Lung (tissue), 12 donors: ENCODE results near the gene OPA1. TPM values are rescaled to one million over a fixed set of nuclear protein-coding genes. Genes with fewer than 3 reads are reported as not detected.

Experiments
- ATAC-seq: fragments of 200-7000 bp; cut with Tn5 transposase; one replicate; pipeline ENCODE4 v1.9.1; 2020; ENCODE audit warnings: moderate number of reproducible peaks; ENCODE audit not compliant: insufficient read depth, low FRiP score
- DNase-seq, 3 donors: peaks; one replicate each; pipeline ENCODE4 v3.0.0-alpha.2; 2013 to 2017
- H3K27ac ChIP-seq, 2 donors: one replicate each; pipeline ENCODE4 v1.5.1; 2013; ENCODE audit warnings: mild to moderate bottlenecking in 2 of 2, moderate library complexity in 2 of 2, control low read depth in 1 of 2, inconsistent platforms in 1 of 2, low read depth in 1 of 2, low read length in 1 of 2
- H3K27me3 ChIP-seq, 3 donors: one replicate each; pipeline ENCODE4 v1.5.1; 2013; ENCODE audit warnings: low read length in 2 of 3; ENCODE audit not compliant: control insufficient read depth in 3 of 3, insufficient read depth in 3 of 3
- H3K36me3 ChIP-seq, 4 donors: one replicate each; pipeline ENCODE4 v1.5.1; 2013; ENCODE audit warnings: low read length in 4 of 4, mild to moderate bottlenecking in 1 of 4, moderate library complexity in 1 of 4; ENCODE audit not compliant: control insufficient read depth in 4 of 4, insufficient read depth in 4 of 4
- H3K4me1 ChIP-seq, 5 donors: one replicate each; pipeline ENCODE4 v1.5.1; 2013; ENCODE audit warnings: low read length in 5 of 5, mild to moderate bottlenecking in 2 of 5, moderate library complexity in 1 of 5; ENCODE audit not compliant: control insufficient read depth in 5 of 5, insufficient read depth in 5 of 5
- H3K4me3 ChIP-seq: one replicate; pipeline ENCODE4 v1.5.1; 2013; ENCODE audit warnings: mild to moderate bottlenecking, control low read depth, moderate library complexity
- H3K9ac ChIP-seq, 2 donors: one replicate each; pipeline ENCODE4 v1.5.1; 2013; ENCODE audit warnings: low read length in 2 of 2, control low read depth in 1 of 2; ENCODE audit not compliant: insufficient read depth in 1 of 2
- H3K9me3 ChIP-seq, 4 donors: one replicate each; pipeline ENCODE4 v1.5.1; 2013; ENCODE audit warnings: low read length in 3 of 4, mild to moderate bottlenecking in 1 of 4, moderate library complexity in 1 of 4; ENCODE audit not compliant: control insufficient read depth in 4 of 4, insufficient read depth in 3 of 4
- WGBS, 2 donors: extraction: QIAGEN DNeasy Blood & Tissue Kit; methylation state at CpG; one replicate each; pipeline ENCODE4 v1.1.7; 2013; 5-methylcytosine and 5-hydroxymethylcytosine counted together
- polyA plus RNA-seq, 2 donors: library from polyadenylated mRNA; stranded (reverse); fragments of 200-250 nt; gene quantifications; one replicate each; pipeline ENCODE4 v1.2.1, GENCODE V29; 2013
- total RNA-seq, 2 donors: library from RNA; depleted of rRNA in 1 of 2; stranded (reverse); fragments of >200 nt in 1 of 2; gene quantifications; one replicate each; pipeline ENCODE4 v1.2.1, GENCODE V29; 2014 to 2021
- TF ChIP-seq, protein P1 (sequence below): IDR thresholded peaks from 2 replicates; pipeline ENCODE4 v1.5.1; 2012; ENCODE audit warnings: mild to moderate bottlenecking; ENCODE audit errors: control extremely low read depth, extremely low read depth
- donor health status: control.
- donor health status: control.
- donor health status: Bipolar disorder and iron deficiency.
- donor health status: healthy.
- donor health status: DM: yes; HTN: yes; CAD: no.

OPA1 gene
- total and polyA plus RNA-seq, 4 donors: 8.8 to 54.2 (median 29.0) TPM

DNA sequence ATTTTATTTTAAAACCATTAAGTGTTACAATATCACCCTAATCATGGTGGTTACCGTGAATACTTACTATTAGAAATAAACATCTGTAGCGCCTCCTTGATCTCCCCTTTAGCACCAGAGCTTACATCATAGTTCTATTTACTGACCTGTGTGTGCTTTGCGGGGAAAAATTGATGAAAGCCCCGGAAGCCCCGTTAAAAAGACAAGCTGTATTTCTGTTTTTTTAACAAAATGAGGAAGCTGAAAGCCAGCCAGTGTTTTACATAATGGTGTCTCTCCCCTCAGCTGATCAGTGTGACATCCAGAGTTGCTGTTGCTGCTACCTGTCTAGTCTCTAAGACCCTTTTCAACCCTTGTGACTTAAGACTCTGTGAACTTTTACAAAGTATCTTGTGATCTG lies 100.8 kb downstream of the OPA1 start:
- peaks cover 2 to 14% (median 11%) of the 10 kb centered on the region in 4 donors for H3K36me3 ChIP-seq
- no peaks in the 10 kb centered on the region for H3K4me1 ChIP-seq
- no peak overlapping the region for H3K9ac ChIP-seq
- no peaks in the 10 kb centered on the region for H3K27me3 ChIP-seq
- H3K9me3 ChIP-seq: no peaks in the 10 kb centered on the region
- no peak for ATAC-seq
- H3K27ac ChIP-seq: no peak overlapping the region
- DNase-seq: no peak
- TF ChIP-seq, protein P1, sequence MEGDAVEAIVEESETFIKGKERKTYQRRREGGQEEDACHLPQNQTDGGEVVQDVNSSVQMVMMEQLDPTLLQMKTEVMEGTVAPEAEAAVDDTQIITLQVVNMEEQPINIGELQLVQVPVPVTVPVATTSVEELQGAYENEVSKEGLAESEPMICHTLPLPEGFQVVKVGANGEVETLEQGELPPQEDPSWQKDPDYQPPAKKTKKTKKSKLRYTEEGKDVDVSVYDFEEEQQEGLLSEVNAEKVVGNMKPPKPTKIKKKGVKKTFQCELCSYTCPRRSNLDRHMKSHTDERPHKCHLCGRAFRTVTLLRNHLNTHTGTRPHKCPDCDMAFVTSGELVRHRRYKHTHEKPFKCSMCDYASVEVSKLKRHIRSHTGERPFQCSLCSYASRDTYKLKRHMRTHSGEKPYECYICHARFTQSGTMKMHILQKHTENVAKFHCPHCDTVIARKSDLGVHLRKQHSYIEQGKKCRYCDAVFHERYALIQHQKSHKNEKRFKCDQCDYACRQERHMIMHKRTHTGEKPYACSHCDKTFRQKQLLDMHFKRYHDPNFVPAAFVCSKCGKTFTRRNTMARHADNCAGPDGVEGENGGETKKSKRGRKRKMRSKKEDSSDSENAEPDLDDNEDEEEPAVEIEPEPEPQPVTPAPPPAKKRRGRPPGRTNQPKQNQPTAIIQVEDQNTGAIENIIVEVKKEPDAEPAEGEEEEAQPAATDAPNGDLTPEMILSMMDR: no peak
- WGBS, 2 donors: 36 to 67% methylated on average over 5 of the region's 5 CpGs
- no peak overlapping the region for H3K4me3 ChIP-seq

DNA sequence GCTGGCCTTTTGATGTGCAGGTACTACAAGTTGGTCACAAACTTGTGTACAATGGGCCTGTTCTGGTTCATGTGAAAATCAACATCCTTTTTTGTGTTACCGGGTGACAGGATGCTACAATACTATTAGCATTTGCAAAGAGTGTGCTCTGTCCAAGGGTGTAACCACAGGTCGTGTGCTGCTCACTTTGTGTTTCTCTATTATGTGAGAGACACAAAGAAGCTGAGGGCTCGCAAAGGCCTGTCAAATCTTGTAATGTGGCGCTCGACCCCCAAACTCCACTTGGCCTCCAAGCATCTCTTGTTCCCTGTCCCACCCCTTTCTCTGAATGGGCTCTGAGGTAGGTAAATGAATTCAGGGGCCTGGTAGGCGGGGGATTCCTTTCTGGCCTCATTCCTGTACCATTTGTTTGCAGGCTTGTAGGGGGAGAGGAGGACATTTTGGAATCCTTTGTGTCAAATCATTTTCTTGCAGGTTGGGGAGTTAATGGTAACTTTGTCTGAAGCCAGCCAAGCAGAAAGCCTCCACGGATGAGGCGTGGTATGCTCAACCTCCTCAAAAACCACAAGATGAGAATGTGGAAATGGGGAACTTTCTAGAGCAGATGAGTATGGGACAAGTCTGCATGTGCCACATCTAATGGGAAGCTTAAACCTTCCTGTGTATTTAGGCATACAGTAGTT lies 109.1 kb downstream of the OPA1 start:
- Histone ChIP-seq H3K4me3 (no peak overlapping the region), H3K4me1 (no peaks in the 10 kb centered on the region), H3K36me3 (peaks cover 0 to 3% (median 0%) of the 10 kb centered on the region in 4 donors), H3K27me3 (no peaks in the 10 kb centered on the region), H3K9ac (no peak overlapping the region), H3K9me3 (no peaks in the 10 kb centered on the region), H3K27ac (no peak overlapping the region)
- no peak for DNase-seq
- TF ChIP-seq, protein P1: no peak
- 82 to 87% methylated on average over 8 of the region's 8 CpGs for WGBS, 2 donors
- no peak for ATAC-seq

DNA sequence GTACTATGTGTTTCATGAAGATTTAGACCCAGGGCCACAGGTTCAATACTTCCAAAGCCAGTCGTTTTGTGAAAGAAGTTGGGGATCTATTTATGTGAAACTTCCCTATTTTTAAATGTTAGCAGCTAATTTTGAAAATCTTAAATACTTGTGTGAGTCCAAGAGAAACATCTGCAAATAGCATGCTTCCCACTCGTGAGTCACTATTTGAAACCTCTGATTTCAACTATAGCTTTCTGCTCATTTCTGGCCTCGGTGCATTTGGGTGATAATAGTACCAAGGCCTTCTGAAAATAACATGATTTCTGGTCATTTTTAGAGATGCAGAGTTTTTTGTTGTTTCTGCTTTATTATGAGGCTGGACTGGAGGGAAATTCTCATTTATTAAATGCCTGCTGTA lies 110.0 kb downstream of the OPA1 start:
- H3K4me3 ChIP-seq: no peak overlapping the region
- H3K9ac ChIP-seq: no peak overlapping the region
- TF ChIP-seq, protein P1: no peak
- H3K27ac ChIP-seq: no peak overlapping the region
- H3K9me3 ChIP-seq: no peaks in the 10 kb centered on the region
- no peaks in the 10 kb centered on the region for H3K4me1 ChIP-seq
- no peaks in the 10 kb centered on the region for H3K27me3 ChIP-seq
- no peak for ATAC-seq
- peak in 1 of 3 donors; percentile 23 for DNase-seq
- 71 to 89% methylated on average over 3 of the region's 3 CpGs for WGBS, 2 donors
- peaks cover 0 to 3% (median 0%) of the 10 kb centered on the region in 4 donors for H3K36me3 ChIP-seq

DNA sequence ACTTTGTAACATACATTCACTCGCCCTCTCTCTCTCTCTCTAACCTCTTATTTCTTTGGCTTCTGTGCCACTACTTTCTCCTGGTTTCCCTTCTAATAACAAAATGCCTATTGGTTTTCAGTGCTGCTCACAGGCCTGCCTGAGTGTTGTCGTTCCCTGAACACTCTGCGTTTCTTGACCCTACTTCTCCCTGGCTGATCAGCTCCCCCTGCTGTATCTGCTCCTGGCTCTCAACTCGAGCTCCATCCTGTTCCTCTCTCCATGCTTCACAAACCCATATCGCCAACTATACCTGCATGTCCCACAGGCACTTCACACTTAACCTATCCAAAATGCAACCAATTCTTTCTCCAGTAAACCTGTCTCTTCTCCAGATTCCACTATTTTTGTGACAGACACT lies 111.4 kb downstream of the OPA1 start:
- TF ChIP-seq, protein P1: no peak
- Histone ChIP-seq H3K4me1 (no peaks in the 10 kb centered on the region), H3K27ac (no peak overlapping the region), H3K9ac (no peak overlapping the region), H3K36me3 (peaks cover 0 to 1% (median 0%) of the 10 kb centered on the region in 4 donors), H3K27me3 (no peaks in the 10 kb centered on the region), H3K9me3 (no peaks in the 10 kb centered on the region), H3K4me3 (no peak overlapping the region)
- DNase-seq (peak in 2 of 3 donors; percentile 25 to 28), ATAC-seq (no peak)
- 65 to 75% methylated on average over 5 of the region's 5 CpGs for WGBS, 2 donors
